ENCODE measurements around the gene KLRC3.
"Not testable (repeated sequence)": the region's sequence is repeated elsewhere in the genome, so short reads cannot be mapped to it uniquely, and the experiment has no call there.

KLRC3 gene

GRCh38 chr12:10397296-10397695, 23.1 kb downstream of the KLRC3 start:
- H3K27me3 ChIP-seq, result no peaks in the 10 kb centered on the region
- no peaks in the 10 kb centered on the region for H3K36me3 ChIP-seq
- H3K9me3 ChIP-seq, result no peaks in the 10 kb centered on the region
- no peak for TF ChIP-seq Cebpa-rat (IDR thresholded peaks at IDR 0.05)
- no peak overlapping the region for H3K4me3 ChIP-seq
- H3K4me1 ChIP-seq, result peaks cover 57% of the 10 kb centered on the region
- no peak overlapping the region for H3K9ac ChIP-seq
- peak overlapping the region; percentile 45 for H3K4me2 ChIP-seq
- no peak overlapping the region for H3K27ac ChIP-seq
- no peaks in the 10 kb centered on the region for H4K20me1 ChIP-seq

- not testable (repeated sequence) for H3K27me3 ChIP-seq, H3K36me3 ChIP-seq, H3K9ac ChIP-seq, H4K20me1 ChIP-seq, H3K4me3 ChIP-seq, H3K9me3 ChIP-seq
- H3K4me2 ChIP-seq, result peak overlapping the region; percentile 56
- H3K4me1 ChIP-seq, result peaks cover 66% of the 10 kb centered on the region
- H3K27ac ChIP-seq, result peak overlapping the region; percentile 56; the same call in 1 of the 2 replicates
These were observed 24.2 kb downstream of the KLRC3 start for GRCh38 chr12:10396176-10396575.

- H3K4me3 ChIP-seq, result 0 out of 2 replicates have a peak overlapping the region, but pooled peaks have one; percentile 15
- no peaks in the 10 kb centered on the region for H3K27me3 ChIP-seq
- H3K9me3 ChIP-seq, result no peaks in the 10 kb centered on the region
- 0 out of 2 replicates have a peak overlapping the region, but pooled peaks have one; percentile 5 for H3K9ac ChIP-seq
- H4K20me1 ChIP-seq, result no peaks in the 10 kb centered on the region
- no peak for TF ChIP-seq Cebpa-rat (IDR thresholded peaks at IDR 0.05)
- peak overlapping the region; percentile 56 for H3K4me2 ChIP-seq
- H3K4me1 ChIP-seq, result peaks cover 66% of the 10 kb centered on the region
- peak overlapping the region; percentile 56 for H3K27ac ChIP-seq
- no peaks in the 10 kb centered on the region for H3K36me3 ChIP-seq
These were observed 24.9 kb downstream of the KLRC3 start for GRCh38 chr12:10395390-10395998.

DNA sequence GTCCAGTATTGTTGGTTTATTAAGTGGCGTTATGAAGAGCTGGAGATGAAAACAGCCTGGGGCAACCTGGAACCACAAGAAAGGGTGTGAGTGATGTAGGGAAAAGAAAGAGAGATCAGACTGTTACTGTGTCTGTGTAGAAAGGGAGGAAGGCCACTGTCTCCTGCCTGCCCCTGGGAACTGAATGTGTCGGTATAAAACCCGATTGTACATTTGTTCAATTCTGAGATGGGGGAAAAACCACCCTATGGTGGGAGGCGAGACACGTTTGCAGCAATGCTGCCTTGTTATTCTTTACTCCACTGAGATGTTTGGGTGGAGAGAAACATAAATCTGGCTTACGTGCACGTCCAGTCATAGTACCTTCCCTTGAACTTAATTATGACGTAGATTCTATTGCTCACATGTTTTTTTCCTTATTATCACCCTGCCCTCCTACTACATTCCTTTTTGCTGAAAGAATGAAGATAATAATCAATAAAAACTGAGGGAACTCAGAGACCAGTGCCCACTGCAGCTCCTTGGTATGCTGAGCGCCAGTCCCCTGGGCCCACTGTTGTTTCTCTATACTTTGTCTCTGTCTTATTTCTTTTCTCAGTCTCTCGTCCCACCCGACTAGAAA, 25.8 kb downstream of the KLRC3 start:
- H3K4me3 ChIP-seq, H3K27me3 ChIP-seq, H3K9ac ChIP-seq, H3K36me3 ChIP-seq, H4K20me1 ChIP-seq, H3K9me3 ChIP-seq: not testable (repeated sequence)
- Histone ChIP-seq H3K4me2 (peak overlapping the region; percentile 56), H3K27ac (peak overlapping the region; percentile 56), H3K4me1 (peaks cover 75% of the 10 kb centered on the region)

DNA sequence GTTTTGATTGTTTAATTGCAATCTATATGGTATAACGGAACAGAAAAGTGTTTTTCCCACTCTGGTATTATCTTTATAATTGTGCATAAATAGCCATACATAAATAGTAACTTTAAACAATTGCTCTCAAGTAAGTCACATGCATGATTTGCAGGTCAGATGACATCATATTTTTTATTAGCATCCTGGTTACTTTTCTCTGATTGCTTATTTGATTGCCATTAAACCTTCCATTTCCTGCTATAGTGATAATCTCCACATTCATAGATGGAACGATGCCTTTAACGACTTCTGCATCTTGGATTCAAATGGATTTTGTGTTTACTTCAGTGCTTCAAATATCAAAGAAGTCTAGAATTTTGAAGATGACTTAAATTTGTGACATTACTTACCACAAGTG, 27.1 kb downstream of the KLRC3 start:
- H3K36me3 ChIP-seq, result no peaks in the 10 kb centered on the region
- no peaks in the 10 kb centered on the region for H3K27me3 ChIP-seq
- H3K9me3 ChIP-seq, result no peaks in the 10 kb centered on the region
- no peak for TF ChIP-seq Cebpa-rat (IDR thresholded peaks at IDR 0.05)
- no peak overlapping the region for H3K4me3 ChIP-seq
- no peaks in the 10 kb centered on the region for H4K20me1 ChIP-seq
- H3K4me1 ChIP-seq, result peaks cover 88% of the 10 kb centered on the region
- no peak overlapping the region for H3K27ac ChIP-seq
- no peak overlapping the region for H3K9ac ChIP-seq
- H3K4me2 ChIP-seq, result no peak overlapping the region

GRCh38 chr12:10392394-10392930, 27.9 kb downstream of the KLRC3 start:
- Histone ChIP-seq H3K4me2 (peak overlapping the region; percentile 64), H4K20me1 (no peaks in the 10 kb centered on the region), H3K27ac (no peak overlapping the region), H3K9ac (no peak overlapping the region), H3K9me3 (no peaks in the 10 kb centered on the region), H3K4me1 (peaks cover 81% of the 10 kb centered on the region), H3K27me3 (no peaks in the 10 kb centered on the region), H3K4me3 (no peak overlapping the region), H3K36me3 (no peaks in the 10 kb centered on the region)
- no peak for TF ChIP-seq Cebpa-rat (IDR thresholded peaks at IDR 0.05)

DNA sequence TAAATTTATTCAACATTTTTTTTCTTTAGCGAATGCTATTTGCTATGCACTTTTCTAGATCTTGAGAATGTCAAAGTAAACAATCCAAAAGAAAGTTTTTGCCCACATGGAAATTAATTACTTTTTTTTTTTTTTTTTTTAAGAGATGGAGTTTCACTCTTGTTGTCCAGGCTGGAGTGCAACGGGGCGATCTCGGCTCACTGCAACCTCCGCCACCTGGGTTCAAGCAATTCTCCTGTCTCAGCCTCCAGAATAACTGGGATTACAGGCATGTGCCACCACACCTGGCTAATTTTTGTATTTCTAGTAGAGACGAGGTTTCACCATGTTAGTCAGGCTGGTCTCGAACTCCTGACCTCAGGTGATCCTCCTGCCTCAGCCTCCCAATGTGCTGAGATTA, 29.4 kb downstream of the KLRC3 start:
- peaks cover 67% of the 10 kb centered on the region for H3K4me1 ChIP-seq
- H3K27ac ChIP-seq, H3K4me3 ChIP-seq, H4K20me1 ChIP-seq, H3K36me3 ChIP-seq, H3K4me2 ChIP-seq, H3K9ac ChIP-seq, H3K27me3 ChIP-seq, H3K9me3 ChIP-seq: not testable (repeated sequence)

GRCh38 chr12:10389904-10390303, 30.5 kb downstream of the KLRC3 start, which contains the start of gene KLRK1:
TSS of gene KLRK1 (minus strand) at chr12:10390041. CDS start at chr12:10388810, 1,231 bp downstream.
- Histone ChIP-seq H3K4me1 (peaks cover 56% of the 10 kb centered on the region), H3K4me2 (peak within 1 kb of the TSS; percentile 55), H3K4me3 (no peak within 1 kb of the TSS), H3K36me3 (no peaks in the 10 kb centered on the region), H3K9me3 (no peaks in the 10 kb centered on the region), H3K27ac (no peak within 1 kb of the TSS), H4K20me1 (no peaks in the 10 kb centered on the region), H3K27me3 (no peaks in the 10 kb centered on the region), H3K9ac (no peak within 1 kb of the TSS)
- TF ChIP-seq Cebpa-rat (IDR thresholded peaks at IDR 0.05), result no peak

- H3K4me1 ChIP-seq, result peaks cover 47% of the 10 kb centered on the region
- no peak overlapping the region for H3K9ac ChIP-seq
- H3K4me3 ChIP-seq, result no peak overlapping the region
- no peaks in the 10 kb centered on the region for H3K27me3 ChIP-seq
- 0 out of 2 replicates have a peak, but pooled peaks cover 4% of the 10 kb centered on the region for H3K9me3 ChIP-seq
- TF ChIP-seq Cebpa-rat (IDR thresholded peaks at IDR 0.05), result no peak
- no peak overlapping the region for H3K27ac ChIP-seq
- H3K36me3 ChIP-seq, result no peaks in the 10 kb centered on the region
- peak overlapping the region; percentile 55; the same call in 1 of the 2 replicates for H3K4me2 ChIP-seq
- no peaks in the 10 kb centered on the region for H4K20me1 ChIP-seq
These were observed 31.6 kb downstream of the KLRC3 start for GRCh38 chr12:10388624-10389413.

GRCh38 chr12:10387498-10387897, 32.9 kb downstream of the KLRC3 start:
- not testable (repeated sequence) for H3K9me3 ChIP-seq, H3K4me3 ChIP-seq, H3K36me3 ChIP-seq, H3K4me2 ChIP-seq, H3K9ac ChIP-seq, H4K20me1 ChIP-seq, H3K27me3 ChIP-seq, H3K27ac ChIP-seq
- peaks cover 34% of the 10 kb centered on the region for H3K4me1 ChIP-seq
